Activated CD4-positive, CD25-positive, alpha-beta regulatory T cell treated with anti-CD3 and anti-CD28 coated beads, Interleukin-2, amount 50 U/mL, for 24 hours (primary cell): ENCODE results near the gene MRPL42.
"Not testable (repeated sequence)": the region's sequence is repeated elsewhere in the genome, so short reads cannot be mapped to it uniquely, and the experiment has no call there.

Experiments
- ATAC-seq, 2 donors: fragments of 150-1000 bp; cut with Tn5 transposase; one replicate each; pipeline ENCODE4 v1.10.0; 2021; ENCODE audit warnings: mild to moderate bottlenecking in 1 of 2, moderate library complexity in 1 of 2

Gene MRPL42

GRCh38 chr12:93467351-93468007 is at the start of gene MRPL42:
MRPL42 (plus strand) TSS chr12:93467514; CDS start chr12:93469286, 1,772 bp downstream.
- peak; percentile 93 to 94 for ATAC-seq

GRCh38 chr12:93417967-93418480 is 49.3 kb upstream of the MRPL42 start:
- no peak for ATAC-seq

- ATAC-seq: no peak
These were observed 47.8 kb upstream of the MRPL42 start for GRCh38 chr12:93419388-93420034.

GRCh38 chr12:93422050-93422449 is 45.3 kb upstream of the MRPL42 start:
- ATAC-seq: no peak

GRCh38 chr12:93425736-93426411 is 41.4 kb upstream of the MRPL42 start:
- ATAC-seq: no peak

GRCh38 chr12:93426412-93426805 is 40.9 kb upstream of the MRPL42 start:
- peak in 1 of 2 donors; percentile 25 for ATAC-seq

- peak in 1 of 2 donors; percentile 17 for ATAC-seq
These were observed 39.3 kb upstream of the MRPL42 start for GRCh38 chr12:93427779-93428564.

GRCh38 chr12:93429448-93429847 is 37.9 kb upstream of the MRPL42 start:
- no peak for ATAC-seq

GRCh38 chr12:93429852-93430251 is 37.5 kb upstream of the MRPL42 start:
- no peak for ATAC-seq

GRCh38 chr12:93430280-93430679 is 37.0 kb upstream of the MRPL42 start:
- ATAC-seq: no peak

GRCh38 chr12:93432031-93432430 is 35.3 kb upstream of the MRPL42 start:
- ATAC-seq: not testable (repeated sequence)

GRCh38 chr12:93434256-93434865 is 33.0 kb upstream of the MRPL42 start:
- ATAC-seq: no peak

- ATAC-seq: no peak
These were observed 28.9 kb upstream of the MRPL42 start for GRCh38 chr12:93438266-93439050.

- peak in 1 of 2 donors; percentile 5 for ATAC-seq
These were observed 27.1 kb upstream of the MRPL42 start for GRCh38 chr12:93440043-93440835.

GRCh38 chr12:93441081-93441616 is 26.2 kb upstream of the MRPL42 start:
- no peak for ATAC-seq

- peak; percentile 85 to 88 for ATAC-seq
These were observed 25.5 kb upstream of the MRPL42 start, which contains the start of gene UBE2N for GRCh38 chr12:93441617-93442410. UBE2N (minus strand) TSS chr12:93441947; CDS start chr12:93441884, 63 bp downstream.

- no peak for ATAC-seq
These were observed 24.6 kb upstream of the MRPL42 start for GRCh38 chr12:93442411-93443340.

- ATAC-seq: no peak
These were observed 23.7 kb upstream of the MRPL42 start for GRCh38 chr12:93443576-93443975.
